Measurements from ENCODE around the gene NOVA2. TPM values are rescaled to one million over a fixed set of nuclear protein-coding genes. Genes with fewer than 3 reads are reported as not detected.
"Not testable (repeated sequence)": the region's sequence is repeated elsewhere in the genome, so short reads cannot be mapped to it uniquely, and the experiment has no call there.

NOVA2 gene
- polyA plus RNA-seq, 10 donors, result 2.8 to 5.5 (median 4.0) TPM

GRCh38 chr19:45897261-45897812, 76.3 kb downstream of the NOVA2 start:
- no peak for DNase-seq

GRCh38 chr19:45895983-45896599, 77.6 kb downstream of the NOVA2 start:
- not testable (repeated sequence) for DNase-seq

GRCh38 chr19:45895519-45895972, 78.1 kb downstream of the NOVA2 start:
- no peak for DNase-seq

GRCh38 chr19:45890877-45891276, 82.8 kb downstream of the NOVA2 start:
- no peak for DNase-seq

GRCh38 chr19:45889210-45889885, 84.3 kb downstream of the NOVA2 start:
- no peak for DNase-seq

- no peak for DNase-seq
Measured at GRCh38 chr19:45887200-45887710, 86.4 kb downstream of the NOVA2 start.

- peak; percentile 95 to 97 (median 97) for DNase-seq
Measured at GRCh38 chr19:45886427-45887199, 87.1 kb downstream of the NOVA2 start.

- DNase-seq, result peak; percentile 94 to 97 (median 94)
Measured at GRCh38 chr19:45885556-45886426, 87.9 kb downstream of the NOVA2 start, which contains the start of gene IRF2BP1. Gene IRF2BP1 (minus strand): TSS chr19:45886141. CDS start chr19:45885774, 367 bp downstream.

GRCh38 chr19:45884682-45885555, 88.7 kb downstream of the NOVA2 start:
- DNase-seq, result peak in 1 of 3 donors; percentile 55

- no peak for DNase-seq
Measured at GRCh38 chr19:45883881-45884681, 89.6 kb downstream of the NOVA2 start.

Other genes with a start within 250 kb of the NOVA2 start
- gene FBXO46, start 243.0 kb downstream of the NOVA2 start, polyA plus RNA-seq (ENCODE audit: insufficient read length in 10 of 10), result 10 to 100 TPM in 6 of 10 donors, 1 to 10 TPM in 4; 8.3 to 15.3 (median 10.3) TPM
- under 1 TPM in 2 of 10 donors, not detected in 8; 0.09 to 0.14 TPM for gene MEIOSIN, start 240.4 kb downstream of the NOVA2 start, polyA plus RNA-seq (ENCODE audit: insufficient read length in 10 of 10)
- gene SIX5, start 204.6 kb downstream of the NOVA2 start, polyA plus RNA-seq (ENCODE audit: insufficient read length in 10 of 10), result 10 to 100 TPM; 11.3 to 23.2 (median 17.4) TPM
- 100 to 1,000 TPM; 173 to 304 (median 270) TPM for gene DMPK, start 191.4 kb downstream of the NOVA2 start, polyA plus RNA-seq (ENCODE audit: insufficient read length in 10 of 10)
- gene DMWD, start 181.0 kb downstream of the NOVA2 start, polyA plus RNA-seq (ENCODE audit: insufficient read length in 10 of 10), result 10 to 100 TPM; 31.8 to 47.7 (median 38.3) TPM
- gene RSPH6A, start 158.6 kb downstream of the NOVA2 start, polyA plus RNA-seq (ENCODE audit: insufficient read length in 10 of 10), result not detected
- gene SYMPK, start 110.7 kb downstream of the NOVA2 start, polyA plus RNA-seq (ENCODE audit: insufficient read length in 10 of 10), result 10 to 100 TPM; 34.2 to 42.1 (median 35.2) TPM
- gene FOXA3, start 109.5 kb downstream of the NOVA2 start, polyA plus RNA-seq (ENCODE audit: insufficient read length in 10 of 10), result not detected
- 10 to 100 TPM; 10.2 to 19.7 (median 13.3) TPM for gene IRF2BP1, start 87.7 kb downstream of the NOVA2 start, polyA plus RNA-seq (ENCODE audit: insufficient read length in 10 of 10)
- 1 to 10 TPM; 2.8 to 4.4 (median 3.7) TPM for gene MYPOP, start 71.3 kb downstream of the NOVA2 start, polyA plus RNA-seq (ENCODE audit: insufficient read length in 10 of 10)
- not detected for gene NANOS2, start 59.1 kb downstream of the NOVA2 start, polyA plus RNA-seq (ENCODE audit: insufficient read length in 10 of 10)
- gene CCDC61, start 21.6 kb upstream of the NOVA2 start, polyA plus RNA-seq (ENCODE audit: insufficient read length in 10 of 10), result 1 to 10 TPM; 3.4 to 8.2 (median 6.2) TPM
- gene PGLYRP1, start 49.2 kb upstream of the NOVA2 start, polyA plus RNA-seq (ENCODE audit: insufficient read length in 10 of 10), result 1 to 10 TPM in 2 of 10 donors, under 1 TPM in 5, not detected in 3; 0.22 to 1.5 (median 0.63) TPM
- gene IGFL4, start 67.1 kb upstream of the NOVA2 start, polyA plus RNA-seq (ENCODE audit: insufficient read length in 10 of 10), result 10 to 100 TPM in 1 of 10 donors, 1 to 10 TPM in 9; 1.3 to 10.2 (median 4.6) TPM
- not detected for gene IGFL3, start 150.8 kb upstream of the NOVA2 start, polyA plus RNA-seq (ENCODE audit: insufficient read length in 10 of 10)
- 1 to 10 TPM in 2 of 10 donors, not detected in 8; 3.0 to 5.7 TPM for gene IGFL2, start 174.4 kb upstream of the NOVA2 start, polyA plus RNA-seq (ENCODE audit: insufficient read length in 10 of 10)

Measured in muscle of back (tissue), 11 donors.